H54 (cell line): ENCODE results near the gene MTPN.

Experiments used
- DNase-seq: peaks from one replicate; pipeline ENCODE4 v3.0.0; 2011; ENCODE audit warnings: low spot score, mixed read lengths; ENCODE audit not compliant: insufficient read length
- FAIRE-seq: peaks from 3 replicates; lab custom pipeline; 2011; peaks lifted over from hg19 to GRCh38; lab: Jason Lieb, UNC
- POLR2A ChIP-seq: IDR thresholded peaks from 2 replicates; pipeline ENCODE4 v1.6.1; 2011; ENCODE audit warnings: low read depth, mild to moderate bottlenecking, low read length

MTPN gene

DNA sequence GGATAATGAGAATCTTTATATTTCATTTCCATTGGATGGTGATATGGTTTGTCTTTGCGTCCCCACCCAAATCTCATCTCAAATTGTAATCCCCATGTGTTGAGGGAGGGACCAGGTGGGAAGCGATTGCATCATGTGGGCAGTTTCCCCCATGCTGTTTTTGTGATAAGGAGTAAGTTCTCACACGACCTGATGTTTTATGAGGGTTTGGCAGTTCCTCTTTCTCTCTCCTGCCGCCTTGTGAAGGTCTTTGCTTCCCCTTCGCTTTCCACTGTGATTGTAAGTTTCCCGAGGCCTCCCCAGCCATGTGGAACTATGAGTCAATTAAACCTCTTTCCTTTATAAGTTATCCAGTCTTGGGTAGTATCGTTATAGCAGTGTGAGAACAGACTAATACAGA is 59.4 kb downstream of the MTPN start:
- TF ChIP-seq POLR2A = no peak
- DNase-seq = no peak
- no peak for FAIRE-seq

- DNase-seq = no peak
- no peak for FAIRE-seq
- TF ChIP-seq POLR2A = no peak
Observed at GRCh38 chr7:135914346-135914745, 62.8 kb downstream of the MTPN start.

GRCh38 chr7:135913404-135913803 is 63.8 kb downstream of the MTPN start:
- TF ChIP-seq POLR2A = no peak
- FAIRE-seq = no peak
- DNase-seq = no peak

GRCh38 chr7:135911099-135911498 is 66.1 kb downstream of the MTPN start:
- FAIRE-seq (no peak), DNase-seq (no peak)
- no peak for TF ChIP-seq POLR2A

DNA sequence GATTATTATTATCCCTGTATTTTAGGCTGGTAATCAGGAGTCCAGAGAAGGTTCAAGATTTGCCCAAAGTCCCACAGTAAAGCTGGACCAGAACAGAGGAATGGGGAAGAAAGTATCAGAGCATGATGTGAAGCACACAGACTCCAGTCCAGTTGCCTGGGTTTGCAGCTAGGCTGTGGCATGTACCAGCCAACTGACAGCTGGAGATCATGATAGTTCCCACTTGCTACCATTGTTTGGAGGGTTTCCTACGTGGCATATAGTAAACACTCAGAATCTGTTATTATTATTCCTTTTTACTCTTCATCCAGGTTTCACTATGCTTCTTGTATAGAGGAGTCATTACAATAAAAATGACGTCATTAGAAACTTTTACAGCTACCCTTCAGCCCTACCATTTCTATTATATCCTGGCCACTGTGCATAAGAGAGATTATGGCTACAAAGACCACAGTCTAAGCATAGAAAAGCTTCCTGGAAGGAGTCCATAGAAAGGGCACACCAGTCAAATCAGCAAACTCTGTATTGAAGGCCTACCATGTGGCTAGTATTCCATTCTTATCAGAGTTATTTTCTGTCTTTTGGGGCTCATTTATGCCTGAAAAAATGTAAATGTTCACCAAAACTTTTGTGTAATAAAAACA is 66.6 kb downstream of the MTPN start:
- no peak for DNase-seq
- no peak for FAIRE-seq
- no peak for TF ChIP-seq POLR2A

GRCh38 chr7:135905858-135906257 is 71.3 kb downstream of the MTPN start:
- no peak for TF ChIP-seq POLR2A
- FAIRE-seq = no peak

DNA sequence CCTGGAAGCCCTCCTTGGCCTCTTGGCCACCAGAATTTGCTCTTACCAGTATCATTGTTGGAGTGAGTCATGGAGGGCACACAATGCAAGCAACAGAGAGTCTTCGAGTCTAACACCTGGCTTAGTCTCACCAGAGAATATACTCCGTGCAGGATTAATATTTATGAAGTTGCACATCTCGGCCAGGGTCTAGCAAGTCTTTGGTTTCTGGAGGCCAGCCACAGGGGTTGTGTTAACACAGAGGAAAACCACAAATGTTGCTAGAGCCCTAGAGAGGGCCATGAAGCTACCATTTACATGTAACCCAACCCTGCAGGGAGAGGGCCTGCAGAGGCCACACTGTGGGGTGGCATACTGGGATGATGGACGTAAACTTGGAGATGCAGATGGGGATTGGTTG is 71.8 kb downstream of the MTPN start:
- no peak for DNase-seq
- TF ChIP-seq POLR2A = no peak
- FAIRE-seq = no peak

More at GRCh38 chr7:135905858-135906257, 71.3 kb downstream of the MTPN start:
- DNase-seq = no peak

DNA sequence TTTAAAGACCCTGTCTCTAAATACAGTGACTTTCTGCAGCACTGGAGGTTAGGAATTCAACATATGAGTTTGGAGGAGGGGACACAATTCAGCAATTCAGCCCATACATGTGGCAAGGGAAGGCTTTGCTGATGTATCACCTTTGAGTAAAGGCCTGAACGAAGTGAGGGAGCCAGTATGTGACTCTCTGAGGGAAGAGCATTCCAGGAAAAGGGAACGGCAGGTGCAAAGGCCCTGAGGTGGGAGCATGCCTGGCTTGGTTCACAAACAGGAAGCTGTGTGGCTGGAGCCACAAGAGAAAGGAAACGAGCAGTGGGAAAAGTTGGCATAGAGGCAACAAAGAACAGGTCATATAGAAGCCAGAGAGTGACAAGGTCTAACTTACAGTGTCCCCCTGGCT is 72.9 kb downstream of the MTPN start:
- no peak for TF ChIP-seq POLR2A
- DNase-seq (no peak), FAIRE-seq (no peak)

GRCh38 chr7:135901585-135902540 is 75.3 kb downstream of the MTPN start:
- no peak for FAIRE-seq
- TF ChIP-seq POLR2A = no peak

DNA sequence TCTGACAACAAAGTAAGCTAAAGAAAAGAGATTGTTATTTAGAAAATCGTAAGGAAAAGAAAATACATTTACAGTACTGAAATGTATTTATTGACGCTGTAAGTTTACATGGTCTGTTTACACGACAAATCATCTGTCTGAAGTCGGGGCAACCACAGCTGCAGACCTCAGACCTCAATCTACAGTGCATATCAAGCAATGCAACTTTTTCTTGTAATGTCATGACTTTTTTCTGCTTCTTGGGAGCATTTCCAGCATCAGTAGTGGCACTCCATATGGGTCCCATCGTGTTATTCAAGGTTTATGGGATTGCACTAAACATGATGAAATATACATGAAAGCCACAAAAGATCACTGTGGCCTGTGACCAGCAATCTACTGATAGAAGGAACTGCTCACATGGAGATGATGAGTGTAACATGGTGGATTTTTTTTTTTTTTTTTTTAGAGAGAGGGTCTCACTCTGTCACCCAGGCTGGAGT is 77.1 kb downstream of the MTPN start:
- no peak for TF ChIP-seq POLR2A
- no peak for DNase-seq
- FAIRE-seq = no peak

More at GRCh38 chr7:135901585-135902540, 75.3 kb downstream of the MTPN start:
- DNase-seq = no peak

DNA sequence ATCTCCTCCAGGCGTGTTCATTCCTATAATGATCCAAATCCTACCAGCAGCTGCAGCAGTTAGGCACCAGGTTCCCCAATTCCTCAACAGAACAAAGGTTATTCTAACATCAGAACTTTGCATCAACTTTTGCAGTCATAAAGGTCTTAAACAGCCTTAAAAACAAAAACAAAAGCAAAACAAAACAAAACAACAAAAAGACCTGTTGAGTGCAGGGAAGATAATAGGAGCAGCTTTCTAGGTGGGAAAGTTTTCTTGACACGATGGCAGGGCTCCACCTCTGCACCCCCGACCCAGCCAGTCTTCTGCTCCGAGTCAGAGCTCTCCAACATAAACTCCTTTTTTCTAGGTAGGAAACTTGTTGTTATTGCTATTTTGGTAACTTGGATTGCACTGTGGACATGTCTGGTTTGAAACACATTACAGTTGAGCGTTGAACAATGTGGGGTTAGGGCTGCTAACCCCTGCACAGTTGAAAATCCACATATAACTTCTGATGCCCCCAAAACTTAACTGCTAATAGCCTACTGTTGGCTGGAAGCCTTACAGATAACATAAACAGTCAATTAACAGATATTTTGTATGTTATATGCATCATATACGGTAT is 77.6 kb downstream of the MTPN start:
- FAIRE-seq = no peak
- no peak for DNase-seq
- no peak for TF ChIP-seq POLR2A

DNA sequence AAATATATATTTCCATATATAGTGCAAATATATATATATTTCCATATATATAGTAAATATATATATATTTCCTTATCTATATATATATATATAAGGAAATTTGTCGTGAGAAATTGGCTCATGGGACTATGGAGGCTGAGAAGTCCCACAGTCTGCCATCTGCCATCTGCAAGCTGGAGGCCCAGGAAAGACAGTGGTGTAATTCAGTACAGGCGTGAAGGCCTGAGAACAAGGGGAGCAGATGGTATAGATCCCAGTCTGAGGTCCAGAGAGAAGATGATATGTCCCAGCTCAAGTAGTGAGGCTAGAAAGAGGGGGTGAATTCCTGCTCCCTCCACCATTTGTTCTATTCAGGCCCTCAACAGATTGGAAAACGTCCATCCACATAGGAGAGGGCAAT is 78.9 kb downstream of the MTPN start:
- TF ChIP-seq POLR2A = no peak
- no peak for DNase-seq
- FAIRE-seq = no peak

- FAIRE-seq = no peak
- no peak for DNase-seq
- no peak for TF ChIP-seq POLR2A
Observed at GRCh38 chr7:135894816-135895215, 82.3 kb downstream of the MTPN start.

GRCh38 chr7:135889823-135890222 is 87.3 kb downstream of the MTPN start:
- DNase-seq (no peak), FAIRE-seq (no peak)
- TF ChIP-seq POLR2A = no peak
